Astrocyte (in vitro differentiated cells and primary cell): ENCODE results near the gene PDE7B. TPM values are rescaled to one million over a fixed set of nuclear protein-coding genes. Genes with fewer than 3 reads are reported as not detected.

Source experiments
- DNase-seq: peaks from one replicate; pipeline ENCODE4 v3.0.0-alpha.2; 2010; ENCODE audit warnings: low read depth
- FAIRE-seq: peaks from 2 replicates; lab custom pipeline; 2011; peaks lifted over from hg19 to GRCh38; lab: Jason Lieb, UNC
- H2AFZ ChIP-seq: 2 replicates; pipeline ENCODE4 v1.6.0; 2012; ENCODE audit warnings: low read depth, low read length, inconsistent platforms
- H3K27ac ChIP-seq: 2 replicates; pipeline ENCODE4 v1.5.1; 2011; ENCODE audit warnings: low read depth, low read length, inconsistent platforms
- H3K27me3 ChIP-seq: 2 replicates; pipeline ENCODE4 v1.6.0; 2011; ENCODE audit warnings: low read length, inconsistent platforms; ENCODE audit not compliant: insufficient read depth
- H3K36me3 ChIP-seq: 2 replicates; pipeline ENCODE4 v1.5.1; 2011; ENCODE audit warnings: low read length, inconsistent platforms; ENCODE audit not compliant: insufficient read depth
- H3K4me1 ChIP-seq: 2 replicates; pipeline ENCODE4 v1.5.1; 2011; ENCODE audit warnings: low read length, inconsistent platforms; ENCODE audit not compliant: insufficient read depth
- H3K4me2 ChIP-seq: 2 replicates; pipeline ENCODE4 v1.6.0; 2012; ENCODE audit warnings: low read length, inconsistent platforms
- H3K4me3 ChIP-seq: 2 replicates; pipeline ENCODE4 v1.5.1; 2011; ENCODE audit warnings: low read depth, mild to moderate bottlenecking, low read length, inconsistent platforms; ENCODE audit not compliant: insufficient read depth
- H3K79me2 ChIP-seq: 2 replicates; pipeline ENCODE4 v1.6.0; 2012; ENCODE audit warnings: mild to moderate bottlenecking, low read length, inconsistent platforms; ENCODE audit not compliant: insufficient read depth
- H3K9ac ChIP-seq: 2 replicates; pipeline ENCODE4 v1.6.0; 2012; ENCODE audit warnings: mild to moderate bottlenecking, low read length, inconsistent platforms
- H3K9me3 ChIP-seq: 2 replicates; pipeline ENCODE4 v1.5.1; 2012; ENCODE audit warnings: low read depth, mild to moderate bottlenecking, low read length, inconsistent platforms; ENCODE audit not compliant: insufficient read depth
- H4K20me1 ChIP-seq: 2 replicates; pipeline ENCODE4 v1.6.0; 2012; ENCODE audit warnings: low read length, inconsistent platforms; ENCODE audit not compliant: insufficient read depth
- H3K27ac Mint-ChIP-seq: one replicate; pipeline ENCODE4 v1.8.0; 2021; ENCODE audit warnings: mild to moderate bottlenecking, mixed read lengths; ENCODE audit not compliant: unreplicated experiment
- H3K27me3 Mint-ChIP-seq: one replicate; pipeline ENCODE4 v1.8.0; 2021; ENCODE audit warnings: low read depth, mixed read lengths; ENCODE audit not compliant: unreplicated experiment
- H3K36me3 Mint-ChIP-seq: one replicate; pipeline ENCODE4 v1.8.0; 2021; ENCODE audit warnings: low read depth, mixed read lengths; ENCODE audit not compliant: unreplicated experiment
- H3K4me1 Mint-ChIP-seq: one replicate; pipeline ENCODE4 v1.8.0; 2021; ENCODE audit warnings: low read depth, mixed read lengths; ENCODE audit not compliant: unreplicated experiment
- H3K4me3 Mint-ChIP-seq: one replicate; pipeline ENCODE4 v1.8.0; 2021; ENCODE audit warnings: mild to moderate bottlenecking, moderate library complexity, mixed read lengths; ENCODE audit not compliant: unreplicated experiment
- H3K9me3 Mint-ChIP-seq: one replicate; pipeline ENCODE4 v1.8.0; 2021; ENCODE audit warnings: mild to moderate bottlenecking, mixed read lengths; ENCODE audit not compliant: unreplicated experiment
- EZH2 ChIP-seq: IDR thresholded peaks from 2 replicates; pipeline ENCODE4 v1.6.1; 2012; ENCODE audit warnings: mild to moderate bottlenecking, low read length, inconsistent platforms; ENCODE audit not compliant: insufficient read depth
- total RNA-seq: library from RNA; stranded (reverse); gene quantifications from 2 replicates; pipeline ENCODE4 v1.2.1, GENCODE V29; 2021
- TF ChIP-seq, protein P1 (sequence below): IDR thresholded peaks from 2 replicates; pipeline ENCODE4 v1.5.1; 2011; ENCODE audit warnings: low read depth, mild to moderate bottlenecking, inconsistent platforms, low read length, moderate library complexity; ENCODE audit not compliant: insufficient read depth

PDE7B gene
- total RNA-seq, 1 donor from 2014 or later: 0.27 TPM

DNA sequence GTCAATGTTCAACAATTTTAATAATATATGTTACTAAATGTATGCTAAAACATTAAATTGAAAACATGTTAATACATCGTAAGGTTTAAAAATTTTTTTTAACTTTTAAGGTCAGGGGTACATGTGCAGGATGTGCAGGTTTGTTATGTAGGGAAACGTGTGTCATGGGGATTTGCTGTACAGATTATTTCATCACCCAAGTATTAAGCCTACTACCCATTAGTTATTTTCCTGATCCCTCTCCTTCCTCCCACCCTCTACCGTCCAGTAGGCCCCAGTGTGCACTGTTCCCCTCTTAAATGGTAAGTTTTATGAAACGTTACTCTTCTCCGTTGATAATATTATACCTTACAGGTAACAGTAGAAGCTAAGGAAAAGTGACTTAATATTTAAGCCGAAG, 15.8 kb downstream of the PDE7B start:
- no peak for DNase-seq
- no peak for FAIRE-seq
- H3K4me3 ChIP-seq: no peak overlapping the region
- Mint-ChIP-seq H3K9me3 (peaks cover 2% of the 10 kb centered on the region), H3K4me3 (no peak overlapping the region), H3K36me3 (no peaks in the 10 kb centered on the region), H3K27ac (no peak overlapping the region), H3K4me1 (peaks cover 26% of the 10 kb centered on the region), H3K27me3 (no peaks in the 10 kb centered on the region)
- H2AFZ ChIP-seq: no peak overlapping the region
- no peaks in the 10 kb centered on the region for H3K9me3 ChIP-seq
- no peak for TF ChIP-seq EZH2
- TF ChIP-seq, protein P1, sequence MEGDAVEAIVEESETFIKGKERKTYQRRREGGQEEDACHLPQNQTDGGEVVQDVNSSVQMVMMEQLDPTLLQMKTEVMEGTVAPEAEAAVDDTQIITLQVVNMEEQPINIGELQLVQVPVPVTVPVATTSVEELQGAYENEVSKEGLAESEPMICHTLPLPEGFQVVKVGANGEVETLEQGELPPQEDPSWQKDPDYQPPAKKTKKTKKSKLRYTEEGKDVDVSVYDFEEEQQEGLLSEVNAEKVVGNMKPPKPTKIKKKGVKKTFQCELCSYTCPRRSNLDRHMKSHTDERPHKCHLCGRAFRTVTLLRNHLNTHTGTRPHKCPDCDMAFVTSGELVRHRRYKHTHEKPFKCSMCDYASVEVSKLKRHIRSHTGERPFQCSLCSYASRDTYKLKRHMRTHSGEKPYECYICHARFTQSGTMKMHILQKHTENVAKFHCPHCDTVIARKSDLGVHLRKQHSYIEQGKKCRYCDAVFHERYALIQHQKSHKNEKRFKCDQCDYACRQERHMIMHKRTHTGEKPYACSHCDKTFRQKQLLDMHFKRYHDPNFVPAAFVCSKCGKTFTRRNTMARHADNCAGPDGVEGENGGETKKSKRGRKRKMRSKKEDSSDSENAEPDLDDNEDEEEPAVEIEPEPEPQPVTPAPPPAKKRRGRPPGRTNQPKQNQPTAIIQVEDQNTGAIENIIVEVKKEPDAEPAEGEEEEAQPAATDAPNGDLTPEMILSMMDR: no peak
- H3K36me3 ChIP-seq: no peaks in the 10 kb centered on the region
- peaks cover 12% of the 10 kb centered on the region for H3K4me1 ChIP-seq
- H3K27me3 ChIP-seq: no peaks in the 10 kb centered on the region
- no peak overlapping the region for H3K27ac ChIP-seq
- H3K79me2 ChIP-seq: no peaks in the 10 kb centered on the region
- no peaks in the 10 kb centered on the region for H4K20me1 ChIP-seq
- H3K9ac ChIP-seq: no peak overlapping the region
- H3K4me2 ChIP-seq: no peak overlapping the region

DNA sequence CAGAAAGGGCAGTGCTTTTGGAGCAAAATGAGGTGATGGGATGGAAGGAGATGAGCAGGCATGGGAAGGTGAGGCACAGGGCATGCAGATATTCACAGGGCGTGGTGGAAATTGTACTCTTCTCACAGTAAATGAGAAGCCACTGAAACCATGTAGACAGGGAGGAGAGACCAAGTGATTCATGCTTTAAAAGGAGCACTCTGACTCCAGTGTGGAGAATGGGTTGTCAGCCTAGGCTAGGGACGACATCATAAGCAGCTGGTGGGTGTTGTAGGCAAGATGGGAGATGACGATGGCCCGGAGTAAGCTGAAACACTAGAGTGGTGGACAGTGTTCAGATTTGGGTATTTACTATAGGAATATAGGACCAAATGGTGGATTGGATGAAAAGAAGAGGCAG, 18.4 kb downstream of the PDE7B start:
- H3K27ac Mint-ChIP-seq: peak overlapping the region; percentile 8
- Histone ChIP-seq H4K20me1 (no peaks in the 10 kb centered on the region), H3K79me2 (no peaks in the 10 kb centered on the region), H3K9ac (no peak overlapping the region), H3K4me1 (peaks cover 12% of the 10 kb centered on the region), H3K27me3 (no peaks in the 10 kb centered on the region), H2AFZ (peak overlapping the region; percentile 12), H3K4me2 (no peak overlapping the region), H3K4me3 (no peak overlapping the region), H3K36me3 (no peaks in the 10 kb centered on the region), H3K27ac (peak overlapping the region; percentile 78), H3K9me3 (no peaks in the 10 kb centered on the region)
- no peak overlapping the region for H3K4me3 Mint-ChIP-seq
- TF ChIP-seq, protein P1: no peak
- no peak for TF ChIP-seq EZH2
- H3K27me3 Mint-ChIP-seq: no peaks in the 10 kb centered on the region
- H3K4me1 Mint-ChIP-seq: peaks cover 27% of the 10 kb centered on the region
- DNase-seq (no peak), FAIRE-seq (no peak)
- no peaks in the 10 kb centered on the region for H3K36me3 Mint-ChIP-seq
- peaks cover 2% of the 10 kb centered on the region for H3K9me3 Mint-ChIP-seq

DNA sequence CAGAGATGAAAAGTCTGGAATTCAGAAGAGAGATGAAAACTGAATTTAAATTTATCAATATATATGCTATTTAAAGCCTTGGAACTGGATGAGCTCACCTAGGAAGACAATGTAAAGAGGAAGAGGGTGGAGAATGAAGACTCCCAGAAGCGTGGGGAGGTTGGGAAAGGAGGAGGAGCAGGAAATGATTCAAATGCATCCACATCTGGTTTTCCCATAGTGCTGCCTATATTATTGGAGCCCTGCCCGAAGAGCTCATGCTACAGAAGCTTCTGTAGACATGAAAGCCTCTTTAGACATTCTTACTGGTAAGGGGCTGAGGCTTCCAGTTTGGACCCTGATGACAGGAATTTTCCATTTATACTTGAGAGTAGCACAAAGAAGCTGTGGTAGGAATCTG, 19.2 kb downstream of the PDE7B start:
- Mint-ChIP-seq H3K36me3 (no peaks in the 10 kb centered on the region), H3K4me1 (peaks cover 27% of the 10 kb centered on the region), H3K4me3 (peak overlapping the region; percentile 24), H3K27ac (peak overlapping the region; percentile 96), H3K9me3 (no peaks in the 10 kb centered on the region), H3K27me3 (no peaks in the 10 kb centered on the region)
- no peak overlapping the region for H2AFZ ChIP-seq
- H3K27me3 ChIP-seq: no peaks in the 10 kb centered on the region
- H3K4me3 ChIP-seq: no peak overlapping the region
- no peaks in the 10 kb centered on the region for H4K20me1 ChIP-seq
- peak; percentile 51 for DNase-seq
- peak overlapping the region; percentile 45 for H3K4me2 ChIP-seq
- H3K27ac ChIP-seq: peak overlapping the region; percentile 78
- no peak for TF ChIP-seq EZH2
- TF ChIP-seq, protein P1: no peak
- peaks cover 12% of the 10 kb centered on the region for H3K4me1 ChIP-seq
- H3K36me3 ChIP-seq: no peaks in the 10 kb centered on the region
- no peaks in the 10 kb centered on the region for H3K9me3 ChIP-seq
- no peaks in the 10 kb centered on the region for H3K79me2 ChIP-seq
- FAIRE-seq: no peak
- peak overlapping the region; percentile 39 for H3K9ac ChIP-seq
